Neuron (in vitro differentiated cells): ENCODE measurements around the gene RNASET2.

Experiments used
- H2AFZ ChIP-seq: one replicate; pipeline ENCODE4 v1.6.1; 2013; ENCODE audit warnings: low read depth, mild to moderate bottlenecking, inconsistent platforms, low read length, moderate library complexity
- H3K27me3 ChIP-seq: one replicate; pipeline ENCODE4 v1.6.1; 2013; ENCODE audit warnings: low read length; ENCODE audit not compliant: insufficient read depth
- H3K36me3 ChIP-seq: one replicate; pipeline ENCODE4 v1.6.1; 2013; ENCODE audit warnings: low read length; ENCODE audit not compliant: insufficient read depth
- H3K4me1 ChIP-seq: one replicate; pipeline ENCODE4 v1.6.1; 2013; ENCODE audit warnings: low read length; ENCODE audit not compliant: insufficient read depth
- H3K4me3 ChIP-seq: 2 replicates; pipeline ENCODE4 v1.5.1; 2013; ENCODE audit warnings: mild to moderate bottlenecking, low read length, moderate library complexity
- H3K9me3 ChIP-seq: one replicate; pipeline ENCODE4 v1.6.1; 2013; ENCODE audit warnings: low read length

Gene RNASET2

GRCh38 chr6:166936079-166936787, 20.1 kb downstream of the RNASET2 start:
- no peak overlapping the region for H2AFZ ChIP-seq
- no peaks in the 10 kb centered on the region for H3K9me3 ChIP-seq
- H3K4me1 ChIP-seq = peaks cover 14% of the 10 kb centered on the region
- peaks cover 13% of the 10 kb centered on the region for H3K36me3 ChIP-seq
- no peaks in the 10 kb centered on the region for H3K27me3 ChIP-seq
- no peak overlapping the region for H3K4me3 ChIP-seq

GRCh38 chr6:166935353-166935752, 21.0 kb downstream of the RNASET2 start:
- H2AFZ ChIP-seq = no peak overlapping the region
- no peaks in the 10 kb centered on the region for H3K27me3 ChIP-seq
- no peaks in the 10 kb centered on the region for H3K9me3 ChIP-seq
- peaks cover 12% of the 10 kb centered on the region for H3K4me1 ChIP-seq
- H3K36me3 ChIP-seq = peaks cover 13% of the 10 kb centered on the region
- no peak overlapping the region for H3K4me3 ChIP-seq

GRCh38 chr6:166934174-166934573, 22.2 kb downstream of the RNASET2 start:
- H3K4me3 ChIP-seq = no peak overlapping the region
- H3K27me3 ChIP-seq = no peaks in the 10 kb centered on the region
- H3K9me3 ChIP-seq = no peaks in the 10 kb centered on the region
- peaks cover 13% of the 10 kb centered on the region for H3K36me3 ChIP-seq
- peaks cover under 1% of the 10 kb centered on the region for H3K4me1 ChIP-seq
- H2AFZ ChIP-seq = no peak overlapping the region

GRCh38 chr6:166933396-166933795, 23.0 kb downstream of the RNASET2 start:
- H3K4me3 ChIP-seq = no peak overlapping the region
- no peaks in the 10 kb centered on the region for H3K9me3 ChIP-seq
- H3K4me1 ChIP-seq = no peaks in the 10 kb centered on the region
- H2AFZ ChIP-seq = no peak overlapping the region
- no peaks in the 10 kb centered on the region for H3K27me3 ChIP-seq
- peaks cover 10% of the 10 kb centered on the region for H3K36me3 ChIP-seq

GRCh38 chr6:166932616-166933015, 23.7 kb downstream of the RNASET2 start:
- Histone ChIP-seq H3K36me3 (peaks cover 2% of the 10 kb centered on the region), H3K9me3 (no peaks in the 10 kb centered on the region), H3K4me1 (peaks cover 5% of the 10 kb centered on the region), H3K27me3 (no peaks in the 10 kb centered on the region), H2AFZ (no peak overlapping the region), H3K4me3 (no peak overlapping the region)

GRCh38 chr6:166932116-166932515, 24.2 kb downstream of the RNASET2 start:
- H2AFZ ChIP-seq = no peak overlapping the region
- no peaks in the 10 kb centered on the region for H3K9me3 ChIP-seq
- no peak overlapping the region for H3K4me3 ChIP-seq
- no peaks in the 10 kb centered on the region for H3K27me3 ChIP-seq
- no peaks in the 10 kb centered on the region for H3K36me3 ChIP-seq
- H3K4me1 ChIP-seq = peaks cover 10% of the 10 kb centered on the region

GRCh38 chr6:166931426-166931970, 24.9 kb downstream of the RNASET2 start:
- H3K9me3 ChIP-seq = no peaks in the 10 kb centered on the region
- no peaks in the 10 kb centered on the region for H3K36me3 ChIP-seq
- no peaks in the 10 kb centered on the region for H3K27me3 ChIP-seq
- peaks cover 14% of the 10 kb centered on the region for H3K4me1 ChIP-seq
- no peak overlapping the region for H2AFZ ChIP-seq
- no peak overlapping the region for H3K4me3 ChIP-seq

GRCh38 chr6:166930354-166930891, 25.9 kb downstream of the RNASET2 start:
- Histone ChIP-seq H3K4me3 (no peak overlapping the region), H2AFZ (no peak overlapping the region), H3K36me3 (no peaks in the 10 kb centered on the region), H3K27me3 (no peaks in the 10 kb centered on the region), H3K4me1 (peaks cover 14% of the 10 kb centered on the region), H3K9me3 (no peaks in the 10 kb centered on the region)

GRCh38 chr6:166929542-166930189, 26.7 kb downstream of the RNASET2 start:
- Histone ChIP-seq H3K36me3 (no peaks in the 10 kb centered on the region), H3K4me1 (peaks cover 14% of the 10 kb centered on the region), H3K27me3 (no peaks in the 10 kb centered on the region), H3K4me3 (no peak overlapping the region), H3K9me3 (no peaks in the 10 kb centered on the region), H2AFZ (no peak overlapping the region)

GRCh38 chr6:166928644-166929541, 27.5 kb downstream of the RNASET2 start:
- Histone ChIP-seq H3K36me3 (no peaks in the 10 kb centered on the region), H3K4me3 (no peak overlapping the region), H3K27me3 (no peaks in the 10 kb centered on the region), H3K4me1 (peaks cover 14% of the 10 kb centered on the region), H2AFZ (no peak overlapping the region), H3K9me3 (no peaks in the 10 kb centered on the region)

- no peaks in the 10 kb centered on the region for H3K36me3 ChIP-seq
- no peaks in the 10 kb centered on the region for H3K27me3 ChIP-seq
- H2AFZ ChIP-seq = no peak overlapping the region
- no peak overlapping the region for H3K4me3 ChIP-seq
- no peaks in the 10 kb centered on the region for H3K9me3 ChIP-seq
- peaks cover 14% of the 10 kb centered on the region for H3K4me1 ChIP-seq
Measured at GRCh38 chr6:166927935-166928643, 28.3 kb downstream of the RNASET2 start.

GRCh38 chr6:166927240-166927934, 29.0 kb downstream of the RNASET2 start:
- H3K36me3 ChIP-seq = no peaks in the 10 kb centered on the region
- H3K4me3 ChIP-seq = no peak overlapping the region
- peaks cover 14% of the 10 kb centered on the region for H3K4me1 ChIP-seq
- H3K27me3 ChIP-seq = no peaks in the 10 kb centered on the region
- no peaks in the 10 kb centered on the region for H3K9me3 ChIP-seq
- no peak overlapping the region for H2AFZ ChIP-seq
